Retinal pigment epithelial cell (primary cell): ENCODE data around the gene TDO2.
"Not testable (repeated sequence)": the region's sequence is repeated elsewhere in the genome, so short reads cannot be mapped to it uniquely, and the experiment has no call there.

Experiments
- DNase-seq: peaks from one replicate; pipeline ENCODE4 v3.0.0-alpha.2; 2010; ENCODE audit warnings: low read depth
- H3K4me3 ChIP-seq: 2 replicates; pipeline ENCODE4 v1.5.1; 2011; ENCODE audit warnings: mild to moderate bottlenecking, low read length, control low read depth, moderate library complexity
- CTCF ChIP-seq: conservative IDR thresholded peaks from 2 replicates; pipeline ENCODE4 v1.5.1; 2011; ENCODE audit warnings: low read depth, low read length, control low read depth, inconsistent platforms

The TDO2 gene

GRCh38 chr4:155889946-155890345 is 13.6 kb upstream of the TDO2 start:
- no peak for TF ChIP-seq CTCF
- no peak overlapping the region for H3K4me3 ChIP-seq
- DNase-seq, result no peak

GRCh38 chr4:155891058-155891457 is 12.4 kb upstream of the TDO2 start:
- TF ChIP-seq CTCF, result no peak
- no peak for DNase-seq
- H3K4me3 ChIP-seq, result no peak overlapping the region

- not testable (repeated sequence) for DNase-seq, H3K4me3 ChIP-seq
Observed at GRCh38 chr4:155898371-155898770, 5.1 kb upstream of the TDO2 start.

GRCh38 chr4:155899891-155900290 is 3.6 kb upstream of the TDO2 start:
- no peak for TF ChIP-seq CTCF
- no peak overlapping the region for H3K4me3 ChIP-seq
- no peak for DNase-seq

GRCh38 chr4:155900381-155900780 is 3.1 kb upstream of the TDO2 start:
- DNase-seq, result no peak

GRCh38 chr4:155901013-155901412 is 2.5 kb upstream of the TDO2 start:
- no peak overlapping the region for H3K4me3 ChIP-seq
- no peak for TF ChIP-seq CTCF
- DNase-seq, result no peak

More at GRCh38 chr4:155900381-155900780, 3.1 kb upstream of the TDO2 start:
- H3K4me3 ChIP-seq, result no peak overlapping the region
- no peak for TF ChIP-seq CTCF

- TF ChIP-seq CTCF, result no peak
- DNase-seq, result no peak
- H3K4me3 ChIP-seq, result no peak overlapping the region
Observed at GRCh38 chr4:155904331-155904730, 835 bp downstream of the TDO2 start.

GRCh38 chr4:155906554-155907247 is 3.2 kb downstream of the TDO2 start:
- no peak overlapping the region for H3K4me3 ChIP-seq
- TF ChIP-seq CTCF, result no peak
- DNase-seq, result peak; percentile 99
